Kidney (tissue), 14 donors: ENCODE results near the gene EPHA5. TPM values are rescaled to one million over a fixed set of nuclear protein-coding genes. Genes with fewer than 3 reads are reported as not detected.

Experiments used
- DNase-seq, 5 donors: peaks; one replicate each; pipeline ENCODE4 v3.0.0-alpha.2; 2013 to 2020
- FAIRE-seq: peaks from 2 replicates; lab custom pipeline; 2012; peaks lifted over from hg19 to GRCh38; lab: Jason Lieb, UNC
- H3K27ac ChIP-seq, 2 donors: one replicate each; pipeline ENCODE4 v1.7.0; 2013; ENCODE audit warnings: low read depth in 2 of 2, low read length in 2 of 2, inconsistent platforms in 1 of 2
- H3K27me3 ChIP-seq: one replicate; pipeline ENCODE4 v1.7.1; 2013; ENCODE audit warnings: low read length, inconsistent platforms; ENCODE audit not compliant: control insufficient read depth, insufficient read depth
- H3K36me3 ChIP-seq, 3 donors: one replicate each; pipeline versions ENCODE4 v1.7.0 to v1.7.1; 2013; ENCODE audit warnings: low read length in 3 of 3, control low read depth in 1 of 3, inconsistent platforms in 1 of 3; ENCODE audit not compliant: insufficient read depth in 3 of 3, control insufficient read depth in 2 of 3
- H3K4me1 ChIP-seq, 3 donors: one replicate each; pipeline versions ENCODE4 v1.7.0 to v1.7.1; 2013; ENCODE audit warnings: low read length in 3 of 3, inconsistent platforms in 1 of 3, low read depth in 1 of 3; ENCODE audit not compliant: control insufficient read depth in 2 of 3, insufficient read depth in 2 of 3
- H3K4me3 ChIP-seq, 3 donors: one replicate each; pipeline versions ENCODE4 v1.7.0 to v1.8.1; 2013; ENCODE audit warnings: low read length in 3 of 3, control low read depth in 1 of 3, inconsistent platforms in 1 of 3
- H3K9ac ChIP-seq, 3 donors: one replicate each; pipeline versions ENCODE4 v1.7.0 to v1.7.1; 2013; ENCODE audit warnings: low read length in 3 of 3, control low read depth in 1 of 3, inconsistent platforms in 1 of 3
- H3K9me3 ChIP-seq, 3 donors: one replicate each; pipeline versions ENCODE4 v1.7.0 to v1.7.1; 2013; ENCODE audit warnings: low read length in 3 of 3, control low read depth in 1 of 3, inconsistent platforms in 1 of 3; ENCODE audit not compliant: control insufficient read depth in 2 of 3, insufficient read depth in 1 of 3
- CTCF ChIP-seq: IDR thresholded peaks from 3 replicates; pipeline ENCODE4 v1.5.1; 2012; ENCODE audit warnings: mild to moderate bottlenecking, moderate library complexity, borderline replicate concordance; ENCODE audit not compliant: insufficient read depth; ENCODE audit errors: extremely low read depth
- intact Hi-C: fragments of 100-400 bp; cut with DNase I; formaldehyde crosslinking; loops from one replicate; pipeline ENCODE4 v1.11.1; 2022
- polyA plus RNA-seq: library from polyadenylated mRNA; stranded (reverse); fragments of 350-450 nt; fragmentation: Illumina TruSeq; extraction: RNeasy Lipid Tissue Mini Kit (QIAGEN cat#74804); gene quantifications from one replicate; pipeline ENCODE4 v1.2.3, GENCODE V29; 2014; ENCODE audit warnings: low read depth, low replicate concordance; ENCODE audit not compliant: insufficient read depth
- total RNA-seq: library from RNA; stranded (reverse); fragmentation: NEBNext Ultra II Directional; extraction: Animal tissue kit (Norgen Biotek cat#: 25700); gene quantifications from one replicate; pipeline ENCODE4 v1.2.1, GENCODE V29; 2021
- donor health status: control.
- donor health status: control.
- donor health status: control.
- donor health status: control.
- donor health status: control.
- donor health status: DM: yes; HTN: yes; CAD: no.
- donor health status: Normal renal cell carcinoma (clear cell type).

EPHA5 gene
- total and polyA plus RNA-seq, 2 donors from 2014 or later = 0.22 TPM; not detected in 1

DNA sequence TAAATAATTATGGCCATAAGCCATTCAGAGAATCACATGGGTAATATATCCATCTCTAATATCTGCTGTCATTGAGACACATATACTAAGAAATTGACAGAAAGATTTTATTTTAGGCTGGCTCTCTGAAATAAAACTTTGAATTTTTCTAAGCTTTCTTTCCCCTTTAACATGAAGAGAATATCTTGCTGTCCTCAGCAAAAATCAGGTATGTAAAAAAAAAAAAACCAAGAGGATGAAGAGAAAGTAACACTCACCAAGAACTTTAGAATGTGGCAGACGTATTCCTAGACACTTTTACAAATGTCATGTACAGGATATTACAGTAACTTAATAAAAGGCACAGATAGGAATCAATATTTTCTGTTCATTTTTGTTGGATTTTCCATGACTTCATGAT lies 65.8 kb downstream of the EPHA5 start:
- no peak overlapping the region for H3K9ac ChIP-seq
- intact Hi-C loops = no loop called here

GRCh38 chr4:65600656-65601055 lies 69.6 kb downstream of the EPHA5 start:
- Histone ChIP-seq H3K27ac (no peak overlapping the region), H3K9me3 (no peaks in the 10 kb centered on the region), H3K36me3 (no peaks in the 10 kb centered on the region), H3K4me1 (no peaks in the 10 kb centered on the region), H3K4me3 (no peak overlapping the region), H3K9ac (no peak overlapping the region), H3K27me3 (no peaks in the 10 kb centered on the region)
- FAIRE-seq = no peak
- TF ChIP-seq CTCF = no peak
- intact Hi-C loops = no loop called here
- peak in 3 of 5 donors; percentile 24 to 71 (median 50) for DNase-seq

More for the DNA sequence above, 65.8 kb downstream of the EPHA5 start:
- no peak for TF ChIP-seq CTCF
- Histone ChIP-seq H3K36me3 (no peaks in the 10 kb centered on the region), H3K9me3 (no peaks in the 10 kb centered on the region), H3K4me3 (no peak overlapping the region), H3K4me1 (no peaks in the 10 kb centered on the region), H3K27ac (no peak overlapping the region), H3K27me3 (no peaks in the 10 kb centered on the region)
- FAIRE-seq (no peak), DNase-seq (no peak)

- FAIRE-seq (no peak), DNase-seq (no peak)
- Histone ChIP-seq H3K36me3 (no peaks in the 10 kb centered on the region), H3K4me3 (no peak overlapping the region), H3K27me3 (no peaks in the 10 kb centered on the region), H3K9ac (no peak overlapping the region), H3K4me1 (no peaks in the 10 kb centered on the region), H3K9me3 (no peaks in the 10 kb centered on the region), H3K27ac (no peak overlapping the region)
- TF ChIP-seq CTCF = no peak
- intact Hi-C loops = no loop called here
Measured at GRCh38 chr4:65599340-65599739, 70.9 kb downstream of the EPHA5 start.

- Histone ChIP-seq H3K4me1 (no peaks in the 10 kb centered on the region), H3K4me3 (no peak overlapping the region), H3K9ac (no peak overlapping the region), H3K36me3 (no peaks in the 10 kb centered on the region), H3K9me3 (no peaks in the 10 kb centered on the region), H3K27ac (no peak overlapping the region), H3K27me3 (no peaks in the 10 kb centered on the region)
- TF ChIP-seq CTCF = no peak
- DNase-seq (no peak), FAIRE-seq (no peak)
- intact Hi-C loops = no loop called here
Measured at GRCh38 chr4:65597697-65598096, 72.6 kb downstream of the EPHA5 start.
